ENCODE results near the gene NDP.

NDP gene, protein sequence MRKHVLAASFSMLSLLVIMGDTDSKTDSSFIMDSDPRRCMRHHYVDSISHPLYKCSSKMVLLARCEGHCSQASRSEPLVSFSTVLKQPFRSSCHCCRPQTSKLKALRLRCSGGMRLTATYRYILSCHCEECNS

DNA sequence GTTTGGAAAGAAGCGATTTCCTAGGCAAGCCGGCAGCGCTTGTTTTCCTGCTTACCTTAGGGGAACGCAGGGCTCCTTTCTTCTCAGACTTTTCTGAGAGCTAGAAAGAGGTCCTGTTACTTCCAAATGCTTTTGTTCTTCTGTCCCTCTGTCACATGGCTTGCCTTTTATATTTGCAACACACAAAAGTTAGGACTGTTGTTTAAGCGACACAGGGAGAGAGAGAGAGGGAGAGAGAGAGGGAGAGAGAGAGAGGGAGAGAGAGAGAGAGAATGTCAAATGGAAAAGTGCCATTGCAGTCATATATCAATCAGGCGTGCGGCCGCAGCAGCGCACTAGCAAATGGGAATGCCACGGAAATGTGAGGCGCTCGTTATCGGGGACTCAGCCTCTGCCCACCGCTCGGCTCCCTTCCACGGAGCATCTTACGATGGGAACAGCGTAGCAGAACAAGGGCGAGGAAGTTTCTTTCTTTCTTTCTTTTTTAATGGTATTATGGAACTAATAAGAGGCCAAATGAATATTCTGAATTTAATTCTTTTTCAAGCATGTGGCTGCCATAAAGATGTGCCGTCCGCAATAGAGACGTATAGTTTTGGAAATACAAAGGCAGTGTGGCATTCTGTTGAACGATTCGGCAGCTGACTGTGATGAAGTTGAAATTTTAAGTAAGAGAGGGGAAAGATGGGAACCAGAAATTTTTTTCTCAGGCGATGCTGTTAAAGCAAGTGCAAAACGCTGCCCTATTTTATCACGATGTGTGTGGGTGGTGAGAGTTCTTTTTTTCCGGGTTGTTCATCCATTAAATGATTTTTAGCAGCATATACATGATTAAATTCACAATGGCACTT lies at the start of gene NDP:
NDP (minus strand) TSS at position 142 of the 851 bp plus-strand sequence. CDS start 14,745 bp downstream, outside the sequence.
- DNase-seq (ENCODE audit: low read depth), result no peak
- peak within 1 kb of the TSS; percentile 50 for H3K4me3 ChIP-seq (ENCODE audit: low read depth, low read length)
- TF ChIP-seq, protein P1, sequence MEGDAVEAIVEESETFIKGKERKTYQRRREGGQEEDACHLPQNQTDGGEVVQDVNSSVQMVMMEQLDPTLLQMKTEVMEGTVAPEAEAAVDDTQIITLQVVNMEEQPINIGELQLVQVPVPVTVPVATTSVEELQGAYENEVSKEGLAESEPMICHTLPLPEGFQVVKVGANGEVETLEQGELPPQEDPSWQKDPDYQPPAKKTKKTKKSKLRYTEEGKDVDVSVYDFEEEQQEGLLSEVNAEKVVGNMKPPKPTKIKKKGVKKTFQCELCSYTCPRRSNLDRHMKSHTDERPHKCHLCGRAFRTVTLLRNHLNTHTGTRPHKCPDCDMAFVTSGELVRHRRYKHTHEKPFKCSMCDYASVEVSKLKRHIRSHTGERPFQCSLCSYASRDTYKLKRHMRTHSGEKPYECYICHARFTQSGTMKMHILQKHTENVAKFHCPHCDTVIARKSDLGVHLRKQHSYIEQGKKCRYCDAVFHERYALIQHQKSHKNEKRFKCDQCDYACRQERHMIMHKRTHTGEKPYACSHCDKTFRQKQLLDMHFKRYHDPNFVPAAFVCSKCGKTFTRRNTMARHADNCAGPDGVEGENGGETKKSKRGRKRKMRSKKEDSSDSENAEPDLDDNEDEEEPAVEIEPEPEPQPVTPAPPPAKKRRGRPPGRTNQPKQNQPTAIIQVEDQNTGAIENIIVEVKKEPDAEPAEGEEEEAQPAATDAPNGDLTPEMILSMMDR (conservative IDR thresholded peaks at IDR 0.05; ENCODE audit: low read depth, low read length), result no peak

DNA sequence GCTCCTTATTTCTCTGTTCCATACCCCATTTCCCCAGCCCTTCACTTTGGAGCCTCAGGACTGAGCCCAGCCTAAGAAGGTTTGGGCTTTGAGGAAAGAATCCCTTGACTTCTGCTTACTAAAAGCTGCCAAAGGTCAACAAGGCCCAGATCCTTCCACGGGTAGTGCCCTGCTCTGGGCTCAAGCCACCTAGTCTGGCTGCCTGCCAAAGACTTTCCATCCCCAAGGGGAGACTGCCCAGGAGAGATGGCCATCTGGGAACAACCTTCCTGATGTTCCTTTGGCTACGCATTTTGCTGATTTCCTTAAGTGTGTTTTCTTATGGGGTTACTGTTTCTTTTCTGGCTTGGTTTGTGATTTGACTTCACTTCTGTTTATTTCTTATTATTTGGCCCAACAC lies 49.8 kb upstream of the NDP start:
- no peak overlapping the region for H3K4me3 ChIP-seq (ENCODE audit: low read depth, low read length)
- TF ChIP-seq, protein P1 (conservative IDR thresholded peaks at IDR 0.05; ENCODE audit: low read depth, low read length), result no peak
- no peak for DNase-seq (ENCODE audit: low read depth)

DNA sequence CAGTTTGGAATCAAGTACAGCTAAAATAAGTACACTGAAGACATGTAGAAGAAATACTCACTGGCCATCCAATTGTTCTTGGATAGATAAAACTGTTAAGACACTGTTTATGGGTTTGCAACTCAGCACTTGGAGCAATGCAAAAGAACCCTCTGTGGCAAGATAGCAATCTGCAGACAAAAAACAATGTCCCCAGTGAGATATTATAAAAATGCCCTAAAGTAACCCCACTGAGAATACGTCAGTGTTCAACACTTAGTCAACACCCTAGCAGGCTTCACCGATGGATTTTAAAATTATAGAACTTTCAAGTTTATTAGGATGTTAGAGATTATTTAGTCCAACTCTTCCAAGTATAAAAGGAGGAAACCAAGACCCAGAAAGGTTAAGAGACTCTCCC lies 47.5 kb upstream of the NDP start:
- H3K4me3 ChIP-seq (ENCODE audit: low read depth, low read length), result no peak overlapping the region
- no peak for DNase-seq (ENCODE audit: low read depth)
- TF ChIP-seq, protein P1 (conservative IDR thresholded peaks at IDR 0.05; ENCODE audit: low read depth, low read length), result no peak

DNA sequence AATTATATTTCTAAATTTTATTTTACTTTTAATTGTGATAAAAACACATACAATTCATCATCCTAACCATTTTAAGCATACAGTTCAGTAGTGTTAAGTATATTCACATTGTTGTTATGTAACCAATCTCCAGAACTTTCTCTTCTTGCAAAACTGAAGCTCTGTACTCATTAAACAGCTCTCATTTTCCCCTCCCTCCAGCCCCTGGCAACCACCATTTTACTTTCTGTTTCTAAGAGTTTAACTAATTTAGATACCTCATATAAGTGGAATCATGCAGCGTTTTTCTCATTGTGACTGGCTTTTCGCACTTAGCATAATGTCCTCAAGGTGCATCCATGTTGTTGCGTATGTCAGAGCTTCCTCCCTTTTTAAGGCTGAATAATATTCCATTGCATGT lies 46.7 kb upstream of the NDP start:
- H3K4me3 ChIP-seq (ENCODE audit: low read depth, low read length), result no peak overlapping the region
- no peak for DNase-seq (ENCODE audit: low read depth)
- TF ChIP-seq, protein P1 (conservative IDR thresholded peaks at IDR 0.05; ENCODE audit: low read depth, low read length), result no peak

DNA sequence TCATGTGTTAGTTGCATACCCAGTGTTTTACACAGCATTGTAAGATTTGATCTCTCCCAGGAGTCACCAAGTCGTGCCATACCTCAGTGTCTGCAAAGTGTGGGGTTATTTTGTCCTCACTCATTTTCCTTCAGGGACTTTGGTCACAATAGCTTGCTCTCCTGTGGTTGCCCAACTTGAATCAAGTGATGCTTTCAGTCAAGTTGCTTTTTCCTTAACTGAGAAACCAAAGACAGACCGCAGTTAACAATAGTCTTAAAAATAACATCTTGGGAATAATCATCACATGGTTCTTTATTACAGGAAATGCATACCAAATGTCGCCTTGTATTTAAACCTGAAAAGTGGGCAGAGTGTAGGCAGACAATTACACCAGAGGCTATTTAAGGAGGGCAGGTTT lies 44.5 kb upstream of the NDP start:
- no peak overlapping the region for H3K4me3 ChIP-seq (ENCODE audit: low read depth, low read length)
- no peak for DNase-seq (ENCODE audit: low read depth)
- TF ChIP-seq, protein P1 (conservative IDR thresholded peaks at IDR 0.05; ENCODE audit: low read depth, low read length), result no peak

DNA sequence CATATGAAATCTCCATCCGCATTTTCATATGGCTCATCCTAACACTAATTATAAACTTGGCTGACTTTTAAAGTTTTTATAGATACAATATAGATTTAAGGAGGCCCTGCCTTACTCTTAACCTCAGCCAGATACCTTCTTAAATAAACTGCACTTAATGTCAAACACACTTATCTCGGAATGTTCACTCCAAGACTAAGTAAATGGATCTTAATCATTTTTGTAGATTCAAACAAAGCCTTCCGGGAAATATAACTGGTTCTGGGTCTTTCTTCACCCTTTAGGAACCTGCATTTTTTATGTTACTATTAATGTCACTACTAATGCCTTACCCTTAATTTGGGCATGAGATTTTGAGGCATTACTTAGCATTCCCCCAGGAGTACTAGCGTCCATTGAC lies 43.7 kb upstream of the NDP start:
- no peak overlapping the region for H3K4me3 ChIP-seq (ENCODE audit: low read depth, low read length)
- TF ChIP-seq, protein P1 (conservative IDR thresholded peaks at IDR 0.05; ENCODE audit: low read depth, low read length), result no peak
- DNase-seq (ENCODE audit: low read depth), result no peak

All from choroid plexus epithelial cell (primary cell).